WTC11 (cell line): ENCODE results near the gene PFKP. TPM values are rescaled to one million over a fixed set of nuclear protein-coding genes. Genes with fewer than 3 reads are reported as not detected.

ENCODE experiments used
- ATAC-seq: fragments of 200-7000 bp; cut with Tn5 transposase; 2 replicates; pipeline ENCODE4 v1.10.0; 2021; ENCODE audit warnings: mild to moderate bottlenecking, moderate library complexity
- CTCF ChIA-PET: fragments of 300-600 bp; sonication (Branson Sonifier 250); formaldehyde crosslinking; loops from one replicate; lab custom pipeline; 2021; ENCODE audit warnings: antibody characterized with exemption; lab: Charles Lee
- POLR2A ChIA-PET: fragments of 350-600 bp; sonication (Branson Sonifier 250); formaldehyde crosslinking; loops from one replicate; lab custom pipeline; 2021; ENCODE audit warnings: antibody characterized with exemption; lab: Charles Lee
- DNase-seq: peaks from one replicate; pipeline ENCODE4 v3.0.0; 2021; ENCODE audit warnings: low spot score
- H3K27ac Mint-ChIP-seq: 2 replicates; pipeline ENCODE4 v1.8.0; 2021; ENCODE audit warnings: mixed read lengths
- H3K27me3 Mint-ChIP-seq: 2 replicates; pipeline ENCODE4 v1.8.0; 2021; ENCODE audit warnings: low read depth, mild to moderate bottlenecking, moderate library complexity, mixed read lengths
- H3K36me3 Mint-ChIP-seq: 2 replicates; pipeline ENCODE4 v1.8.0; 2021; ENCODE audit warnings: mixed read lengths
- H3K4me1 Mint-ChIP-seq: 2 replicates; pipeline ENCODE4 v1.8.0; 2022; ENCODE audit warnings: mixed read lengths
- H3K4me3 Mint-ChIP-seq: 2 replicates; pipeline ENCODE4 v1.8.0; 2021; ENCODE audit warnings: mild to moderate bottlenecking, moderate library complexity, mixed read lengths
- H3K9me3 Mint-ChIP-seq: 2 replicates; pipeline ENCODE4 v1.8.0; 2021; ENCODE audit warnings: mixed read lengths
- AR ChIP-seq: fragments of 250-450 bp; sonication (Bioruptor Pico); IDR thresholded peaks from 2 replicates; pipeline ENCODE4 v1.9.0; 2021; ENCODE audit warnings: mild to moderate bottlenecking
- ATF1 ChIP-seq: sonication (generic); formaldehyde crosslinking; IDR thresholded peaks from 2 replicates; pipeline ENCODE4 v1.8.1; 2023; ENCODE audit warnings: mild to moderate bottlenecking, moderate library complexity, missing genetic modification reagents
- EMX1 ChIP-seq: fragments of 250-450 bp; sonication (Bioruptor Pico); IDR thresholded peaks from 2 replicates; pipeline ENCODE4 v1.8.0; 2021; ENCODE audit warnings: mild to moderate bottlenecking
- FOXJ3 ChIP-seq: sonication (generic); formaldehyde crosslinking; IDR thresholded peaks from 2 replicates; pipeline ENCODE4 v1.9.0; 2021; ENCODE audit warnings: missing genetic modification reagents, mild to moderate bottlenecking, borderline replicate concordance
- FOXK1 ChIP-seq: sonication (generic); formaldehyde crosslinking; IDR thresholded peaks from 2 replicates; pipeline ENCODE4 v1.8.0; 2022; ENCODE audit warnings: mild to moderate bottlenecking, moderate library complexity, missing genetic modification reagents
- HMGA2 ChIP-seq: fragments of 250-450 bp; sonication (Bioruptor Pico); IDR thresholded peaks from 2 replicates; pipeline ENCODE4 v1.4.0; 2021; ENCODE audit warnings: mild to moderate bottlenecking, moderate library complexity
- HMGXB4 ChIP-seq: sonication (generic); formaldehyde crosslinking; IDR thresholded peaks from 2 replicates; pipeline ENCODE4 v1.8.1; 2023; ENCODE audit warnings: mild to moderate bottlenecking, moderate library complexity, missing genetic modification reagents
- IRF2 ChIP-seq: sonication (generic); formaldehyde crosslinking; IDR thresholded peaks from 2 replicates; pipeline ENCODE4 v1.8.0; 2022; ENCODE audit warnings: low read depth, missing genetic modification reagents, borderline replicate concordance
- JAZF1 ChIP-seq: fragments of 250-450 bp; sonication (Bioruptor Pico); IDR thresholded peaks from 2 replicates; pipeline ENCODE4 v1.9.0; 2021; ENCODE audit warnings: moderate library complexity, mild to moderate bottlenecking, inconsistent platforms
- NFATC4 ChIP-seq: fragments of 250-450 bp; sonication (Bioruptor Pico); IDR thresholded peaks from 2 replicates; pipeline ENCODE4 v1.9.0; 2021; ENCODE audit warnings: mild to moderate bottlenecking
- NR1H2 ChIP-seq: sonication (generic); formaldehyde crosslinking; IDR thresholded peaks from 2 replicates; pipeline ENCODE4 v1.9.0; 2021; ENCODE audit warnings: mild to moderate bottlenecking, moderate library complexity, missing genetic modification reagents
- OVOL2 ChIP-seq: fragments of 250-450 bp; sonication (Bioruptor Pico); IDR thresholded peaks from 2 replicates; pipeline ENCODE4 v1.9.0; 2021; ENCODE audit warnings: mild to moderate bottlenecking, borderline replicate concordance
- PRDM15 ChIP-seq: sonication (generic); formaldehyde crosslinking; IDR thresholded peaks from 2 replicates; pipeline ENCODE4 v1.8.0; 2022; ENCODE audit warnings: missing genetic modification reagents
- RELA ChIP-seq: sonication (generic); formaldehyde crosslinking; IDR thresholded peaks from 2 replicates; pipeline ENCODE4 v1.8.1; 2022; ENCODE audit warnings: missing genetic modification reagents, mild to moderate bottlenecking, borderline replicate concordance
- SP1 ChIP-seq: sonication (generic); formaldehyde crosslinking; conservative IDR thresholded peaks from 2 replicates; pipeline ENCODE4 v1.8.1; 2022; ENCODE audit warnings: missing genetic modification reagents
- USF2 ChIP-seq: sonication (generic); formaldehyde crosslinking; IDR thresholded peaks from 2 replicates; pipeline ENCODE4 v1.8.1; 2023; ENCODE audit warnings: mild to moderate bottlenecking, missing genetic modification reagents, moderate library complexity
- ZBTB21 ChIP-seq: sonication (generic); formaldehyde crosslinking; IDR thresholded peaks from 2 replicates; pipeline ENCODE4 v1.8.1; 2023; ENCODE audit warnings: mild to moderate bottlenecking, missing genetic modification reagents, borderline replicate concordance
- ZNF396 ChIP-seq: fragments of 250-450 bp; sonication (Bioruptor Pico); IDR thresholded peaks from 2 replicates; pipeline ENCODE4 v1.8.0; 2021; ENCODE audit warnings: mild to moderate bottlenecking, moderate library complexity, borderline replicate concordance
- ZNF512 ChIP-seq: sonication (generic); formaldehyde crosslinking; IDR thresholded peaks from 2 replicates; pipeline ENCODE4 v1.8.1; 2022; ENCODE audit warnings: missing genetic modification reagents, borderline replicate concordance
- total RNA-seq: library from RNA; stranded (reverse); gene quantifications from 3 replicates; pipeline ENCODE4 v1.2.3, GENCODE V29; 2021
- TF ChIP-seq, protein P1 (sequence below): sonication (generic); formaldehyde crosslinking; IDR thresholded peaks from 2 replicates; pipeline ENCODE4 v1.8.1; 2022; ENCODE audit warnings: low read depth, missing genetic modification reagents, borderline replicate concordance

Gene PFKP
- total RNA-seq, 1 experiment from 2014 or later = 127 TPM

GRCh38 chr10:3097160-3097559, 29.8 kb downstream of the PFKP start:
- peak; percentile 41 for ATAC-seq
- Mint-ChIP-seq H3K27me3 (no peaks in the 10 kb centered on the region), H3K4me3 (no peak overlapping the region)
- no peak for TF ChIP-seq SP1 (CRISPR knock-in tag)
- TF ChIP-seq OVOL2 (CRISPR knock-in tag) = no peak
- TF ChIP-seq HMGXB4 (CRISPR knock-in tag) = no peak
- TF ChIP-seq IRF2 (CRISPR knock-in tag) = no peak
- TF ChIP-seq NR1H2 (CRISPR knock-in tag) = no peak
- no peak for TF ChIP-seq RELA (CRISPR knock-in tag)
- no peak for TF ChIP-seq PRDM15
- TF ChIP-seq ZNF512 = no peak
- TF ChIP-seq, protein P1, sequence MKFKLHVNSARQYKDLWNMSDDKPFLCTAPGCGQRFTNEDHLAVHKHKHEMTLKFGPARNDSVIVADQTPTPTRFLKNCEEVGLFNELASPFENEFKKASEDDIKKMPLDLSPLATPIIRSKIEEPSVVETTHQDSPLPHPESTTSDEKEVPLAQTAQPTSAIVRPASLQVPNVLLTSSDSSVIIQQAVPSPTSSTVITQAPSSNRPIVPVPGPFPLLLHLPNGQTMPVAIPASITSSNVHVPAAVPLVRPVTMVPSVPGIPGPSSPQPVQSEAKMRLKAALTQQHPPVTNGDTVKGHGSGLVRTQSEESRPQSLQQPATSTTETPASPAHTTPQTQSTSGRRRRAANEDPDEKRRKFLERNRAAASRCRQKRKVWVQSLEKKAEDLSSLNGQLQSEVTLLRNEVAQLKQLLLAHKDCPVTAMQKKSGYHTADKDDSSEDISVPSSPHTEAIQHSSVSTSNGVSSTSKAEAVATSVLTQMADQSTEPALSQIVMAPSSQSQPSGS (CRISPR knock-in tag) = no peak
- no peak for TF ChIP-seq NFATC4 (CRISPR knock-in tag)
- no peak for TF ChIP-seq HMGA2 (CRISPR knock-in tag)
- TF ChIP-seq FOXK1 = no peak
- no peak for TF ChIP-seq FOXJ3 (CRISPR knock-in tag)
- TF ChIP-seq ZBTB21 (CRISPR knock-in tag) = no peak
- no peak for TF ChIP-seq ZNF396
- no peak for TF ChIP-seq JAZF1 (CRISPR knock-in tag)
- TF ChIP-seq AR = no peak
- no peak for TF ChIP-seq ATF1 (CRISPR knock-in tag)
- TF ChIP-seq USF2 (CRISPR knock-in tag) = no peak
- no peak for TF ChIP-seq EMX1 (CRISPR knock-in tag)
- TF ChIP-seq, all 79 proteins: peak for 0
- no peak for DNase-seq
- Mint-ChIP-seq H3K36me3 (peaks cover 41% of the 10 kb centered on the region), H3K27ac (peak overlapping the region; percentile 92), H3K4me1 (peaks cover 33% of the 10 kb centered on the region), H3K9me3 (no peaks in the 10 kb centered on the region)
- CTCF ChIA-PET = no interaction called here
- POLR2A ChIA-PET = no interaction called here
